Activated T-cell treated with anti-CD3 and anti-CD28 coated beads, Interleukin-2, amount 50 U/mL, for 4 hours (primary cell): ENCODE results near the gene LIX1. TPM values are rescaled to one million over a fixed set of nuclear protein-coding genes. Genes with fewer than 3 reads are reported as not detected.

Experiments
- ATAC-seq, 2 donors: fragments of 200-7000 bp; cut with Tn5 transposase; one replicate each; pipeline ENCODE4 v1.10.0; 2021
- DNase-seq: peaks from one replicate; pipeline ENCODE4 v3.0.0-alpha.2; 2020
- H3K27me3 Mint-ChIP-seq: one replicate; pipeline ENCODE4 v1.8.0; 2021; ENCODE audit warnings: low read depth, mixed read lengths
- H3K36me3 Mint-ChIP-seq: one replicate; pipeline ENCODE4 v1.8.0; 2022; ENCODE audit warnings: mixed read lengths; ENCODE audit not compliant: insufficient read depth
- H3K4me1 Mint-ChIP-seq: one replicate; pipeline ENCODE4 v1.8.0; 2021; ENCODE audit warnings: low read depth, mixed read lengths
- H3K4me3 Mint-ChIP-seq: one replicate; pipeline ENCODE4 v1.8.0; 2021; ENCODE audit warnings: mild to moderate bottlenecking, moderate library complexity, mixed read lengths
- H3K9me3 Mint-ChIP-seq: one replicate; pipeline ENCODE4 v1.8.0; 2021; ENCODE audit warnings: mixed read lengths
- total RNA-seq, 3 donors: library from RNA; stranded (reverse); gene quantifications; one replicate each; pipeline ENCODE4 v1.2.1, GENCODE V29; 2021

LIX1 gene
- total RNA-seq, 3 donors from 2014 or later = not detected

DNA sequence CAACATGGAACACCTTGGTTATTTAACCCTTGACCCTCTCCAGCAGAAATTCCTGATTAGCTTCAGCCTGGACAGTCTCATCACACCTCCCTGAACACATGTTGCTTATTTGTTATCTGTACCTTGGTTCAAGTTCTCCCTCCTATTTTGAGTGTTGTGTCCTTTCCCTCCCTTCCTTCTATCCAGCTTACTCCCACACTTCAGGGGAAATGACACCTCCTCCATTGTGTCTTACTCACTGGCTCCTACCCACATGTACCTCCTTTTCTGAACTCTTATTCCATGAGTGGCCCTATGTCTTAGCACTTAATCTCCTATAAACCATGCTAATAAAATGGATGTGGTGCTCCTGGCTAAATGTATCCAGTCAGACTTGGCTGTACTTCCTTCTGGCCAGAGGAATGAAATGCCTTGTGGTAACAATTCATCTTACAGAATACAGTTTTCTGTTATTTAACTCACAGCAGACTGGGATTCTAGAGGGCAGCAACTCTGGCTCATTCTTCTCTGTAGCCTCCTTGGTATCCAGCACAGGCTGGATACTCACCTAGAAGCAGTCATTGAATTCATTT lies 11.2 kb downstream of the LIX1 start:
- Mint-ChIP-seq H3K27me3 (no peaks in the 10 kb centered on the region), H3K4me3 (no peak overlapping the region), H3K36me3 (no peaks in the 10 kb centered on the region), H3K4me1 (peaks cover 5% of the 10 kb centered on the region), H3K9me3 (no peaks in the 10 kb centered on the region)
- no peak for ATAC-seq
- DNase-seq = no peak

DNA sequence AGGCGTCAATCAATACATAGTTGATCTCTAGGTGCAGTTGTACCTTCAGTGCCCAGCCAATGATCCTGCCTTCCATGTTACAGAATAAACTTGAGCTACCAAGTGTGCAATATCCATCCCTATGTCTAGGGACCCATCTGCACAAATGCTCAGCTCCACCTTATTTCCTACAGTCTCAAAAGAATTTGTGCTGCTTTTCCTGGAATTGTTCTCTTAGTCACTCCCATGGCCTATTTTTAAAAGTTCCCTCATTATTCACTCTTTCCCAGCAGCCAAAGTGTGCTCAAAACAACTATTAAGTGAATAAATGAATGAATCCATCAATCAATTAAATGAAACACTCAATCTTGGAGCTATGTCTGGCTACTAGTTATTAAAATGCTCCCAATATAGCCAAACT lies 14.7 kb downstream of the LIX1 start:
- ATAC-seq = no peak
- DNase-seq = no peak
- no peaks in the 10 kb centered on the region for H3K36me3 Mint-ChIP-seq
- peaks cover 6% of the 10 kb centered on the region for H3K27me3 Mint-ChIP-seq
- no peak overlapping the region for H3K4me3 Mint-ChIP-seq
- H3K9me3 Mint-ChIP-seq = no peaks in the 10 kb centered on the region
- H3K4me1 Mint-ChIP-seq = no peaks in the 10 kb centered on the region

DNA sequence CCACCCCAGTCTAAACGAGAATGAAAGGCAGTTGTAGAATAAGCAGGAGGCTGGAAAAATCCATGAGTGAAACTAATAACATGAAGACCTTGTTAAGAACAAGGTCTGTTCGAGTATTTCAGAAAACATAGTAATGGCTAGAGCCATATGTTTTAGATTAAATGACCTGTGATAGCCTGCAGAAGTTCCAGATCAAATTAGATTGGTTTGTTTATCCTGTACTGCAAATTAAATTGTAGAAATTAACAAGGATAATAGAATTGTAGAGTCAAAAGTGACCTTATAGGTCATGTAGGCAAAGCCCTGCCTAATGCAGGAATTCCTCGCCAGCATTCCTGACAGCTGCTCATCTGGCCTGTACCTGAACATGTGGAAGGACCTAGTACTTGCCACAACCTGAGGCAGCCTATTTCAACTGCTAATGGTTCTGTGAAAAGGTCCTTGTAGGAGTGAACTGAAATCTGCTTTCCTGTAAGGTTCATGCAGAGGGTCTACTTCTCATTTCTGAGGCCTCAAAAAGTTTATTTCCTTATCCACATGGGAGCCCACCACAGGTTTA lies 17.2 kb downstream of the LIX1 start:
- Mint-ChIP-seq H3K27me3 (peaks cover 6% of the 10 kb centered on the region), H3K4me1 (no peaks in the 10 kb centered on the region), H3K9me3 (no peaks in the 10 kb centered on the region), H3K36me3 (no peaks in the 10 kb centered on the region), H3K4me3 (no peak overlapping the region)
- ATAC-seq = no peak
- no peak for DNase-seq

DNA sequence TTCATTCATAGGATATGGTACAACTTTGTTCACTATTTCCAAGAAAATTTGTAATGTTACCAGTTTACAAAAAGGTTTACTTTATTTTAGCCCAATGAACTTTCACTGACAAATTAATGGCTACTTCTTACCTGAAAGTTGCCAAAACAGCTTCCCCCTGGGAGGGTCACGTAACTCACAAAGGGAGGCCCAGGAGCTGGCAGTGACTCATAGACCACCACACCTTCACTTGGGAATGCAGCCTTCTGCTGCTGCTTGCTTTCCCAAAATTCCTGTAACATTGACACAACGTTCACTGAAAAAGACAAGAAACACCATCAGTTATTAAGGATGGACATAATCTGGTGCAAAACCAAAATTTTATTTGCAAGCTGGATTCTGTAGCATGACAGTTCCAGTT lies 18.1 kb downstream of the LIX1 start:
- Mint-ChIP-seq H3K4me1 (no peaks in the 10 kb centered on the region), H3K9me3 (no peaks in the 10 kb centered on the region), H3K27me3 (peaks cover 6% of the 10 kb centered on the region), H3K36me3 (no peaks in the 10 kb centered on the region), H3K4me3 (no peak overlapping the region)
- ATAC-seq = no peak
- no peak for DNase-seq

DNA sequence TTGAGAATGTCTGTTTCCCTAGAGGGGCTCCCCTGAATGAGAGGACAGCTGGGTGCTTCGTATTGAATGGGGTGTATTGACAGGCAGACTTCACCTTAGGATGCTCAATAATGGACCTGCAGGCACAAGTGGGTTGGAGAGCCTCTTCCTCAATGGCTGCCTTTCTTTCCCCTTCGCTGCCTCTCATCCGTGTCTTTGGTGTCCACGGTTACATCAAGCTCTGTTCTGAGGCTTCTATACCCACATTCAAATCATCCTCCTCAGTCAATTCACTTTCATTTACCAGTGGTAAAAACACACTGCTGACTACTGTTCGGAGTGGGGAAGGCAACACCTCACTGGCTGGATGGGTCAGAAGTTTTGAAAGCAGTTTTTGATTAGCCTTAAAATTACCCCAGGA lies 20.6 kb downstream of the LIX1 start:
- H3K9me3 Mint-ChIP-seq = no peaks in the 10 kb centered on the region
- no peak for ATAC-seq
- H3K4me1 Mint-ChIP-seq = no peaks in the 10 kb centered on the region
- no peak for DNase-seq
- H3K27me3 Mint-ChIP-seq = peaks cover 6% of the 10 kb centered on the region
- no peak overlapping the region for H3K4me3 Mint-ChIP-seq
- H3K36me3 Mint-ChIP-seq = no peaks in the 10 kb centered on the region

DNA sequence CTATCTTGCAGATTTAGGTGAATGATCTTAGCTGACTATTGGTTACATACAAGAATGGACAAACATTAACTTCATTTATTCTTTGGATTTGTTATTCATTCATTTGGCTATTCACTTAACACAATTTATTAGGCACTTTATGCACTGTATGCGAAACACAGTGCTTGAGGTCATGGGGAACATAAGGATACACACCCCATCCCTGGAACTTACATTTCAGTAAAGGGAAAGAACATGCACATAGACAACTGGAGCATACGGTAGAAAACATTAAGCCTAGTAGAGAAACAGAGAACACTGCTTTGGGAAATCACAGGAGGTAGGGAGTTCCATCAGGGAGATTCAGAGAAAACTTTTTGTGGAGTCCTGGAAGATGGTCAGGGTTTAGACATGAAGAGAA lies 22.2 kb downstream of the LIX1 start:
- no peak for DNase-seq
- no peak overlapping the region for H3K4me3 Mint-ChIP-seq
- H3K27me3 Mint-ChIP-seq = peaks cover 6% of the 10 kb centered on the region
- no peaks in the 10 kb centered on the region for H3K9me3 Mint-ChIP-seq
- ATAC-seq = no peak
- no peaks in the 10 kb centered on the region for H3K4me1 Mint-ChIP-seq
- no peaks in the 10 kb centered on the region for H3K36me3 Mint-ChIP-seq

DNA sequence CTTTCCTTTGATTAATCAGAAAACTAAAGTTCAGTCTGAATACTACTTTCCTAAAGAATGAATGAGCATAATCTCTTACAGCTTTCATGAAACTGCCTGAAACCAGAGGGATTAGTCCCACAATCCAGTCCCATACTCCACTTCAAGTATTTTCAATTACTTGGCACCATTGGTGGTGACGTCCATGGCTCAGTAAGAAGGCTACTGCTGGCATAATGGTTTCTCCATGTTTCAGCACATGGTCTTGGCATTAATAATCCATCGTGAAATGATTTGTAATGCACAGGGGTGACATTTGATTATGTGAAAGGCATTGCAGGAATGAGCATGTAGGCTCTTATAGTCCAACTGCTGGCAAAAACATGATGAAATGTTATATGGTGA lies 23.4 kb downstream of the LIX1 start:
- H3K36me3 Mint-ChIP-seq = no peaks in the 10 kb centered on the region
- DNase-seq (no peak), ATAC-seq (no peak)
- no peaks in the 10 kb centered on the region for H3K9me3 Mint-ChIP-seq
- H3K4me1 Mint-ChIP-seq = no peaks in the 10 kb centered on the region
- H3K27me3 Mint-ChIP-seq = peaks cover 6% of the 10 kb centered on the region
- no peak overlapping the region for H3K4me3 Mint-ChIP-seq

DNA sequence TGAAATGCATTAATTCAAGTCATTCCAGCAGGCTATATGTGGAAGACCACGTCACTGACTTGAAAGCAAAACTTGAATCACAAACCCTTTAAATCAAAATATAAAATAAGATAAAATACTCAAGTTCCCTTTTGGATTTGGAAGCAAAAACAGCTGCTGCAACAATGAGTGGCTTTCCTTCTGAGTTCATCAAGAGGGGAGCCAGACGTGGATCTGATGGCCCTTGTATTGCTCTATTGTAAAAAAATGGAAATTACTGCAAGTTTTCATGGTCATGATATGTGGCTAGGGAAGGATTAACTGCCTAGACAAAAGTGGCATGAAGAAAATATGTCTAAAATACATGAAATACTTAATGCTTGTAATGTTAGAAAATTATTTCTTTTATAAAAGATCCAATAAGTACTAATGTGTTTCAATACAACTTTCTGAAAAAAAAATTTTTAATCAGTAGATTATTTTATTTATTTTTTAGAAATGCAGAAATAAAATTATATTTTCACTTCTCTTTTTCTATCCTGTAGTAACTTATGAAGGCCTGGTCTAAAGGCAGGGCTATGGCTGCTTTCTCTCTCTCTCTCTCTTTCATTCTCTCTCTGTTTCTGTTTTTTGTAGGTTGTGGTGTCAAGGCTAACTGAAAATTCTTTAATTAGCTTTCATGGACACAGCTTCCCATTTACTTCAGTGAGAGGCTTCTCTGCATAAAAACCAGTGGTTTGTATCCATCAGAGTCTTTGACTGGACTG lies 24.0 kb downstream of the LIX1 start:
- ATAC-seq = no peak
- Mint-ChIP-seq H3K4me1 (no peaks in the 10 kb centered on the region), H3K4me3 (no peak overlapping the region), H3K27me3 (peaks cover 3% of the 10 kb centered on the region), H3K9me3 (no peaks in the 10 kb centered on the region), H3K36me3 (no peaks in the 10 kb centered on the region)
- DNase-seq = no peak

DNA sequence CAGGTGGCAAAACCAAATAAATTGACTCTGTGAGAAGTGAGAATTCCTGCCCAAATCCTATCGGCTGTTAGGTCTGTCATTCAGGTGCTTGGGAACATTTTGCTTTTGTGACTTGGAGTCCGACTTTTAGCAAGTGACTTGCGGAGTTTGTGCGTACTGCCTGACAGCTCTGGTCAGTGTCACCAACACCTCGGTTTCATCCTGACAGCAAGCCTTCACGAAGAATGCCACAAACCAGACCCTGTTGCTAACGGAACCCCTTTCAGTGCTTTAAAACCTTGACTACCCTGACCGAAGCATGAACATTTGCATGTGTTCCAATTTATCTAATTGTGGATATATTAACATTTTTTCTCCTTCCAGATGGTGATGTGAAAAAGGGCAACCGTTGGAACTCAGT lies 26.5 kb downstream of the LIX1 start:
- no peaks in the 10 kb centered on the region for H3K27me3 Mint-ChIP-seq
- no peaks in the 10 kb centered on the region for H3K9me3 Mint-ChIP-seq
- H3K4me3 Mint-ChIP-seq = no peak overlapping the region
- DNase-seq (no peak), ATAC-seq (no peak)
- H3K4me1 Mint-ChIP-seq = peaks cover 4% of the 10 kb centered on the region
- H3K36me3 Mint-ChIP-seq = no peaks in the 10 kb centered on the region

DNA sequence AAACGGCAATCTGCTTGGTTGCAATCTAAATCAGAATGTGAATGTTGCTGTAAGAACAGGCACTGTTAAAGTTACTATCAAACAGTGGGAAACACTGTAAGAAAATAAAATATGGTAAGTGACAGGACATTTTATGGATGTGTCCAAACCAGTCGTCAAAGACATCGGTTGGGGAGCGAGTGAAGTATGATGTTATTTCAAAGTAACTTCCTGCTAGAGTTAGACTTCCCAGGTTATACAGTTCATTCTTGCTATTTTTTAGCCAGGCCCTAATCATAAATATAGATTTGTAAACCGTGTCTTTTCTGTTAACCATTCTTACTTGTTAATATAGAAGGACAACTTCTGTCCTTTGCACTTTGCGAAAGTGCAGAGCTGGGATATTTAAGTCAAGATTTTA lies 30.2 kb downstream of the LIX1 start:
- ATAC-seq (no peak), DNase-seq (no peak)
- H3K9me3 Mint-ChIP-seq = no peaks in the 10 kb centered on the region
- no peaks in the 10 kb centered on the region for H3K27me3 Mint-ChIP-seq
- no peak overlapping the region for H3K4me3 Mint-ChIP-seq
- peaks cover 4% of the 10 kb centered on the region for H3K4me1 Mint-ChIP-seq
- peaks cover 2% of the 10 kb centered on the region for H3K36me3 Mint-ChIP-seq

DNA sequence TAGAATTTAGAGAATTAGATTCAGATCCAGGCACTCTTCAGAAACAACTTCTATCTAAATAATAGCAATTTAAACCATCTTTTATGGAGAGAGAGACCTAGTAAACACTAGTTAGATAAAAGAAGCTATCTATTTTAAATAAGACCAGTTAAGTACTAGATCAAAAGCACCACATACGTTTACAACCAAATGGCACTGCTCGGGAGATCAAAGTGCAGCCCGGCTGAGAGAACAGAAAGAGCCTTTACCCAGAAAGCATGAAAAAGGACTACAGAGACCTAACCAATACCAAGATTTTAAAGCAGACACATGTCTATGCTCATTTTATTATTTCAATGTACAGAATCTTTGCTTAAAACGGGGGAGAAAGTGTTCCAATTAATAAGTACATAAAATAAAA lies 30.8 kb downstream of the LIX1 start:
- Mint-ChIP-seq H3K4me1 (peaks cover 4% of the 10 kb centered on the region), H3K36me3 (peaks cover 2% of the 10 kb centered on the region), H3K27me3 (no peaks in the 10 kb centered on the region), H3K9me3 (no peaks in the 10 kb centered on the region), H3K4me3 (no peak overlapping the region)
- no peak for DNase-seq
- no peak for ATAC-seq

DNA sequence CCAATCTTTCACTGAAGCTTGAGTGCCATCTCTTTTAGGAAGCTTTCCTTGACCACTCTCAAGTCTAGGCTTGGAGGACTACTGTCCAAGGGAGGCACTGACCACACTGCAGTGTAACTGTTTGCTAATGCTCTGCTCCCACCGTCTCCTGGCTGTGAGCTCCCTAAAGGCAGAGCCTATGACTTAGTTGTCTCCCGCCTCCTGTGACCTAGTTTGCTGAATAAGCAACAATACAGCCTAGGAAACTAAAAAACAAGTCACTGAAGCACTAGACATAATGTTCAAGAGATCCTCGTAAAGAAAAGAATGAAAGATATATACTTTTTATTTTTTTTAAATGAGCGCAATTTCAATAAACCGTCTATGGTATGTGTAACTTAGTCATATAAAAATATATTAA lies 31.4 kb downstream of the LIX1 start:
- no peaks in the 10 kb centered on the region for H3K9me3 Mint-ChIP-seq
- peaks cover 2% of the 10 kb centered on the region for H3K36me3 Mint-ChIP-seq
- ATAC-seq (no peak), DNase-seq (no peak)
- H3K4me3 Mint-ChIP-seq = no peak overlapping the region
- H3K27me3 Mint-ChIP-seq = no peaks in the 10 kb centered on the region
- H3K4me1 Mint-ChIP-seq = peaks cover 4% of the 10 kb centered on the region

DNA sequence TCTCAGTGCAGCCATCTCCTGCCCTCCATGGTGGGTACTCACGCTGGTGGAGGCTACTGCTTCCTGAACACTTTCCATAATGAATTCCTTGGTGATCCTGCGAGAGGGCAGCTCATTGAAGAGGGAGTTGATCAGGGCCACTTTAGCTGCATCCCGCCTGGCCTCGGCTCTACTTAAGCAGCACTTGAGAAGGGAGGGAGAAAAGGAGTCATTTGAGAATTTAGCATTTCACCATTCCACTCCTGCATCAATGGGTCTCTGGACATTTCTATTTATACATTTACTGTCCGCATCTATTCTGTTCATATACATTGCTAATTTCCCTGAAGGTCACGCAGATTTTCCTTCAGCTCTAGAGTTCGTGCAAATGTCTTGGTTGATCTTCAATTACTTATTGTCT lies 35.1 kb downstream of the LIX1 start:
- Mint-ChIP-seq H3K36me3 (peaks cover 2% of the 10 kb centered on the region), H3K4me1 (peaks cover 4% of the 10 kb centered on the region), H3K27me3 (no peaks in the 10 kb centered on the region), H3K9me3 (no peaks in the 10 kb centered on the region), H3K4me3 (no peak overlapping the region)
- DNase-seq = no peak
- no peak for ATAC-seq

DNA sequence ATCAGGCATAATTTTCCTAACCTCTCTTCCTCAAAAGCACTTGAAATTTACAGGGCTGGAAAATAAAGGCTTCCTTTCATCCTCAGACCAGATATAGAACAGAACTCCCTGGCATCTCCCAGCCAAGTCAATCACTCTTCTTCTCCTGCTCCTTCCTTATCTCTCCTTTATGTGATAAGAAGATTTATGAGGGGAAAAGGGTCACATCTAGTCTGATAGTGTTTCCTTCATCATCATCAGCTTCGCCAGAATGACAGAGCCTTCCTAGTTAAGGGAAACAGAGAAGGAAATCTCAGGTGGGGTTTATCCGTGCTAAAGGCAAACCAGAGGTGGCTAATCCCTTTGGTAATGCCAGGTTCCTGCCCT lies 36.2 kb downstream of the LIX1 start:
- peaks cover 2% of the 10 kb centered on the region for H3K36me3 Mint-ChIP-seq
- DNase-seq (no peak), ATAC-seq (no peak)
- no peaks in the 10 kb centered on the region for H3K27me3 Mint-ChIP-seq
- H3K9me3 Mint-ChIP-seq = no peaks in the 10 kb centered on the region
- H3K4me3 Mint-ChIP-seq = no peak overlapping the region
- no peaks in the 10 kb centered on the region for H3K4me1 Mint-ChIP-seq

DNA sequence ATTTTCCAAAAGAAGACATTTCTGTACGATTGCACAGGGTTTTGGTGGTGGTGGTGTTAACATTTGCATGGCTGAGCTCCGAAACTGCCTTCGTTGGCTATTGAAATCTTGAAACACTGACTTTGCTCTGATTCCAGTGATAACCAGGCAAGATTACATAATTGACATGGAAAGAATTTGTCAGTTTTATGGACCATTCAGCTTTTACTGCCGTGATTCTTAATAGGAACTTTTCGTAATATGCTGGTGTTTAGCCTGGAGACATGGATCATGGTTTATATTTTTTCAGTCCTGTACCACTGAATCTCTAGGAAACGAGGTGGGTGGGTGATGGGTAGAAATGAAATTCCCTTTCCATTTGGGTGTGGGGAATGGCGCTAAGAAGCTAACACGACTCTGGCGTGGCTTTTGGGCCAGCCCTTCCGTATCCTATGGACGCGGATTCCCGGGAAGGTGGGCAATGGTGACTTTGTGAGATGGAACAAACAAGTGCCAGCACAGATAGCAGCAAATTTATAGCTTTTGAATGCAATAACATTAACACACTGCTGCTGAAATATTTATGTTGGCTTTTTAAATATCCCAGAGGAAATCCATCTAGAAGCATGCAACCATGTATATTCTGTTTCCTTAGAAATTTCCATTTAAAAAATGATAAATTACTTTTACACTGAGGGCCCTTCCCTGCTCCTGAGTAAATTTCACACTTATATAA lies 36.8 kb downstream of the LIX1 start:
- DNase-seq = no peak
- Mint-ChIP-seq H3K9me3 (no peaks in the 10 kb centered on the region), H3K27me3 (no peaks in the 10 kb centered on the region), H3K36me3 (peaks cover 2% of the 10 kb centered on the region), H3K4me1 (no peaks in the 10 kb centered on the region), H3K4me3 (no peak overlapping the region)
- ATAC-seq = no peak
